Activated naive CD4-positive, alpha-beta T cell treated with anti-CD3 and anti-CD28 coated beads, Interleukin-2, amount 10 ng/mL, durations not matched to agents 7 days and 5 days (primary cell): Measurements from ENCODE around the gene SLC23A2.

Source experiments
- CTCF ChIA-PET: fragments of 350-600 bp; sonication (Branson Sonifier 250); formaldehyde crosslinking; loops from one replicate; lab custom pipeline; 2021; ENCODE audit warnings: antibody characterized with exemption; lab: Charles Lee
- DNase-seq: peaks from one replicate; pipeline ENCODE4 v3.0.0-alpha.2; 2020
- H3K27ac Mint-ChIP-seq: one replicate; pipeline ENCODE4 v1.8.0; 2021; ENCODE audit warnings: mild to moderate bottlenecking, moderate library complexity, mixed read lengths
- H3K27me3 Mint-ChIP-seq: one replicate; pipeline ENCODE4 v1.8.0; 2021; ENCODE audit warnings: mild to moderate bottlenecking, mixed read lengths
- H3K36me3 Mint-ChIP-seq: one replicate; pipeline ENCODE4 v1.8.0; 2021; ENCODE audit warnings: mixed read lengths
- H3K4me1 Mint-ChIP-seq: one replicate; pipeline ENCODE4 v1.8.0; 2021; ENCODE audit warnings: mixed read lengths
- H3K4me3 Mint-ChIP-seq: one replicate; pipeline ENCODE4 v1.8.0; 2021; ENCODE audit warnings: mild to moderate bottlenecking, moderate library complexity, mixed read lengths
- H3K9me3 Mint-ChIP-seq: one replicate; pipeline ENCODE4 v1.8.0; 2021; ENCODE audit warnings: mixed read lengths

Gene SLC23A2

DNA sequence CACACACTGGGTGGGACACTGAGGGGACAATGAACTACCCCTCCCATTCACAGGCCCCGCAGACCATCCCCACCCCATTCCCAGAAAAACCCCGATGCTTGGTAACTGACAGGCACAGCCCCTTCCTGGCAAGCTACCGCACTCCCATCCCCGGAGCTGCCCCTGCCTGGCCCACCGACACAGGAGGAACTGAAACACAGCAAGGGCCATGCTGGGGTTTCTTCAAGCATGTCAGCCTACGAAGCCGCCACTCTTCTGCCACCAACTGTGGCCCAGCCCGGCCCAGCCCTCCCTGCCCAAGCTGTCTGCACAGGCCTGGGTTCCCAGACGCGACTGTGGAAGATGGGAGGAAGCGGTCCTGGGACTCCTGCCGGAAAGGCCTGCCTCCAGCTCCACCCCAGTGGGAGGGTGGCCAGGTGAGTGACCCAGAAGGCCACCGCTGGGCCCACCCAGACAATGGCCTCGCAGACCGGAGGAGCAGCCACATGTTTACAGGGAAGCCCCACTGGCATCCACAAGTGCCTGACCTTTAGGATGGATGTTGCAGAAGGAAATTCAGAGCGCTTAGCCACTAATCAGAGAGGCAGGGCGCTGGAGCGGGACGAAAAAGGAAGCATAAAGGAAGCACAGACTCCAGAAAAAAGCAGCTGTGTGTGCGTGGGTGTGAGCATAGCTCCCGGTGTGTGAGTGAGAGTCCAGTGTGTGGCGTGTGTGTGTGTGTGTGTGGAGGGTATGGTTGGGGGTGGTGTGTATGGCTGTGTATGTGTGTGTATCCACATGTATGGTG lies 188.0 kb downstream of the SLC23A2 start:
- Mint-ChIP-seq H3K4me3 (peak overlapping the region; percentile 91), H3K27ac (peak overlapping the region; percentile 98), H3K4me1 (peaks cover 81% of the 10 kb centered on the region), H3K36me3 (peaks cover 67% of the 10 kb centered on the region), H3K9me3 (no peaks in the 10 kb centered on the region), H3K27me3 (no peaks in the 10 kb centered on the region)
- DNase-seq = peak; percentile 45
- CTCF ChIA-PET = interaction anchor here (1.2 kb wide), 1 partner anchor 160 kb away, joined by 3 read pairs; no protein-coding TSS in a partner anchor

DNA sequence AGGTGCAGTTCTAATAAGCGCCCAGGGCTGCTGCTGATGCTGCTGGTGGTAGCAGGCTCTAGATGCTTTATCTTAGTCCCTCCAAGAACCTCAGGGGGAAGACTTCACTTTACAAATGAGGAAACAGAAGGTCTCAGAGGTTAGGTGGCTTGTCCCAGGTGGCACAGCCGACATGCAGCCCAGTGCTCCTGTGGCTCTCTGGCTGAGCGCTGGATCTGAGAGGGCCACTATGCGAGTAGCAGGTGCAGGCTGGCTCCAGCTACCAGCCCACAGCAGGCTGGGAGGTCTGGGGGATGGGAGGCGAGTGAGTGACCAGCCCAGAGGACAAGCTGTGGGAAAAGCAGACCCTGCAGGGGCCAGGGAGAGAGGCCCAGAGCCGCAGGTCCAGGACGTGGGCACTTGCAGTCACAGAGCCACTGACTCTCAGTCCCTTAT lies 188.7 kb downstream of the SLC23A2 start:
- Mint-ChIP-seq H3K36me3 (peaks cover 71% of the 10 kb centered on the region), H3K4me3 (peak overlapping the region; percentile 91), H3K9me3 (no peaks in the 10 kb centered on the region), H3K27ac (peak overlapping the region; percentile 98), H3K4me1 (peaks cover 86% of the 10 kb centered on the region), H3K27me3 (no peaks in the 10 kb centered on the region)
- peak; percentile 23 for DNase-seq
- CTCF ChIA-PET = no interaction called here

DNA sequence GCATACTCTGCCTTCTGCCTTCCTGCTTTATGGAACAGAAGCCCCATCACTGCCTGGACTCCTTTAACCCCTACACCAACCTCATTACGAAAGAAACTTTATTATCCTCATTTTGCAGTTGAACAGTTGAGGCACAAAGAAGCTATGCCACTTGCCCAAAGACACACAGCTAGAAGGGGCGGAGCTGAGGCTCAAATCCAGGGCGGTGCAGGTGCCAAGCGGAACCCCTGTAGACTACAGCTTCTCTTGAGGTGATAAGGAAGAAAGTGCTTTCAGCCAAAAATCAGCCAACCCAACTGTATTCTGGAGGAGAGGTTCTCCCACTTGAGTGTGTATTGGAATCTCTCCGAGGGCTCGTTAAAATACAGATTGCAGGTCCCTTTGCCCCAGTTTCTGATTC lies 189.1 kb downstream of the SLC23A2 start:
- H3K9me3 Mint-ChIP-seq = no peaks in the 10 kb centered on the region
- CTCF ChIA-PET = no interaction called here
- peak overlapping the region; percentile 91 for H3K4me3 Mint-ChIP-seq
- peak overlapping the region; percentile 98 for H3K27ac Mint-ChIP-seq
- no peaks in the 10 kb centered on the region for H3K27me3 Mint-ChIP-seq
- DNase-seq = peak; percentile 41
- H3K4me1 Mint-ChIP-seq = peaks cover 82% of the 10 kb centered on the region
- H3K36me3 Mint-ChIP-seq = peaks cover 70% of the 10 kb centered on the region

DNA sequence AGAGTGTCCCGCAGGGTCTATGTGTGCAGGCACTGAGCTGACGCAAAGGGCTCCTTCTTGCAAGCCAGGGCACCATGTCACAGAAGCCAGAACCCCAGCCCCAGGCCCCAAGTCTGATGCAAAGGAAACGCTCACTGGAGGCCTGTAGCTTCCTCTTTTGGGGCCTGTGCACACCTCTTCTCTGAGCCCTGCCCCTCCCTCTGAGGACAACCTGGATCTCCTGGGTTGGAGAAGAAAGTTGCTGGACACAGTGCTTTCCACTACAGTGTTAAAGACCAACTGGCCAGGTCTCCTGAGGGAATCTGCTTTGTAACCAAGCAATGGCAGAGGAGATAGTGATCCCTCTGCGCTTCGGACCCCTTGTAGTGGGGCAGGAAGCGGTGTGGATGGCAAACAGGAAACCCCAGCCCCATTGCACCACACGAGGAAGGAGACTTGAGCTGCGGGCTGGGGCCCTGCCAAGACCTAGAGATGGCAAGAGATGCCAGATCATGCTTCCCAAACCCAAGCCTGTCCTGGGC lies 189.6 kb downstream of the SLC23A2 start:
- CTCF ChIA-PET = no interaction called here
- peak overlapping the region; percentile 98 for H3K27ac Mint-ChIP-seq
- no peaks in the 10 kb centered on the region for H3K9me3 Mint-ChIP-seq
- H3K4me3 Mint-ChIP-seq = peak overlapping the region; percentile 91
- H3K4me1 Mint-ChIP-seq = peaks cover 80% of the 10 kb centered on the region
- no peaks in the 10 kb centered on the region for H3K27me3 Mint-ChIP-seq
- peak; percentile 82 for DNase-seq
- peaks cover 73% of the 10 kb centered on the region for H3K36me3 Mint-ChIP-seq

DNA sequence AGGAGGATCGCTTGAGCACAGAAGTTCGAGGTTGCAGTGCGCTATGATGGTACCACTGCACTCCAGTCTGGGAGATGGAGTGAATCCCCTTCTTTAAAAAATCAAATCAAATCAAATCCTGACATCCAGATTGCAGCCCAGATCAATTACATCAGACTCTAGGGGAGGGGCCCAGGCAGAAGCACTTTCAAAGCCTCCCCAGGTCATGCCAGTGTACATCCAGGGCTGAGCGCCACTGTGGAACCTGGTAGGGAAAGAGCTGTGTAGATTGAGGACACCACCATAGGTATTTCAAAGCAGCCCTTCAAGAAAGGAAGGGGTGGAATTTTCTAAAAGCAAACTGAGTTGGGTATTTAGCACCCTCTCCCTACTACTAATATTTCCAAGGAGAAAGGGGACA lies 190.1 kb downstream of the SLC23A2 start:
- peaks cover 80% of the 10 kb centered on the region for H3K4me1 Mint-ChIP-seq
- H3K27ac Mint-ChIP-seq = peak overlapping the region; percentile 98
- H3K27me3 Mint-ChIP-seq = no peaks in the 10 kb centered on the region
- peak overlapping the region; percentile 91 for H3K4me3 Mint-ChIP-seq
- peaks cover 74% of the 10 kb centered on the region for H3K36me3 Mint-ChIP-seq
- no peak for DNase-seq
- no peaks in the 10 kb centered on the region for H3K9me3 Mint-ChIP-seq
- CTCF ChIA-PET = no interaction called here

DNA sequence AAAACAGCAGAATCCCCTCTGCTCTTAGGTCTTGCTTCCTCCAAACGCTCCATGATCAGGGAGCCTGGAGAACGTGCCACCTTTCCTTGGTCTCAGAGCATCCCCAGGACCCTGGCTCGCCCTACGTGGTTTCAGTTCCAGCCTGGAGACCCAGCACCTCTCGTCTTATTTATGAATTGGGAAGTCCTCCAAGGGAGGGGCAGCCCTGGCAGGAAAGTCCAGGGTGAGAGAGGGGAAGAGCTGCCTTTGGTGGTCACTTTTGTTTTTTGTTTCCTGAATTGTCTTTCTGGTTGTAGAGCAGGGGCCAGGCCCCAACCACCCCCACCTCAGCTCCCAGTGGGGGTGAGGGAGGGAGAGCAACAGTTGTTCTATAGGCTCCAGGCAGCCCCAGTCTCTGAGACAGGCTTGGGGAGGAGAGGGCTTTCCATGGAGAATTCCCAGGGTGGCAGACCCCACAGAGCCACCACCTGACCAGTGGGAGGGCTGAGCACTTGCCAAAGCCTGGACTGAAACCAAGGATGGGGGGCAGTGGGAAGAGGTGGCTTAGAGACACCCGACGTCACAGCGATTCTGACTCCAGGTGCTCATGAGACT lies 190.8 kb downstream of the SLC23A2 start:
- H3K27me3 Mint-ChIP-seq = no peaks in the 10 kb centered on the region
- H3K27ac Mint-ChIP-seq = peak overlapping the region; percentile 98
- CTCF ChIA-PET = no interaction called here
- no peaks in the 10 kb centered on the region for H3K9me3 Mint-ChIP-seq
- no peak for DNase-seq
- H3K4me1 Mint-ChIP-seq = peaks cover 81% of the 10 kb centered on the region
- H3K36me3 Mint-ChIP-seq = peaks cover 75% of the 10 kb centered on the region
- no peak overlapping the region for H3K4me3 Mint-ChIP-seq

DNA sequence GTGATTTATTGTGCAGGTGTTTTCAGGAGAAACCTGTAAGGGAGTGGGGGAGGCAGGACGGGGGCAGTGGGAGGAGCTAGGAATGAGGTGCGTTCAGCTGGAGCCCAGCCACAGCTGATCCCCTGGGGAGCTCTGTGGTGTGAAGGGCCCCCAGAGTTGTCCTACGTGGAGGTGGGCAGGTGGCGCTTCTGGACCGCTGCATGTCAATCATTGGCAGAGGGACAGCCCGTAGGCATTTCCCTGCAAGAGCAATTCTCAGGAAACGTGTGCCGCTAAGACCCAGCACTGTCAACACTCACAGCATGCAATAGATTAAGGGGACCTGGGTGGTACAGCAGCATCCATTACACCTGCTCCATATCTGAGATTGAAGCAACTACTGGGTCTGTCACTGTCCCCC lies 191.6 kb downstream of the SLC23A2 start:
- Mint-ChIP-seq H3K4me1 (peaks cover 78% of the 10 kb centered on the region), H3K27me3 (no peaks in the 10 kb centered on the region), H3K9me3 (no peaks in the 10 kb centered on the region), H3K4me3 (no peak overlapping the region), H3K36me3 (peaks cover 74% of the 10 kb centered on the region), H3K27ac (peak overlapping the region; percentile 98)
- CTCF ChIA-PET = no interaction called here
- no peak for DNase-seq

DNA sequence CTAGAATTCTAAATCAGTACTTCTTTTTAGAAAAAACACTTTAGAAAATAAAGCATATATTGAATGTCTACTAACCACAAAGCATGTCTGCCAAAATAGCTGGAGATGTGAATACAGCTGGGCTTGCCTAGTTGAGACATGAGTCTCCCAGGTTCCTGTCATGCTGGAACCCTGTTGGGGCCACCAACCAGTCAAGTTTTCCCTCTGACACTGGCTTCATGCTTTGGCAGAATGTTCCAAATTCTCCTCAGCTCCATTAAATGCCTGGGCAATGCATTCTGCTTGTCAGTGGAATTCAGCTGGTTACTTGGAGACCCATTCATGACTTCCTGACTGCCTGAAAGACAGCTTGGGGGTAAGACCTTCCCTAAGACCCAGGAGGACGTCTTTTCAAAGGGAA lies 192.4 kb downstream of the SLC23A2 start:
- DNase-seq = no peak
- Mint-ChIP-seq H3K4me3 (no peak overlapping the region), H3K36me3 (peaks cover 69% of the 10 kb centered on the region), H3K27me3 (no peaks in the 10 kb centered on the region), H3K4me1 (peaks cover 72% of the 10 kb centered on the region), H3K9me3 (no peaks in the 10 kb centered on the region), H3K27ac (no peak overlapping the region)
- CTCF ChIA-PET = no interaction called here

DNA sequence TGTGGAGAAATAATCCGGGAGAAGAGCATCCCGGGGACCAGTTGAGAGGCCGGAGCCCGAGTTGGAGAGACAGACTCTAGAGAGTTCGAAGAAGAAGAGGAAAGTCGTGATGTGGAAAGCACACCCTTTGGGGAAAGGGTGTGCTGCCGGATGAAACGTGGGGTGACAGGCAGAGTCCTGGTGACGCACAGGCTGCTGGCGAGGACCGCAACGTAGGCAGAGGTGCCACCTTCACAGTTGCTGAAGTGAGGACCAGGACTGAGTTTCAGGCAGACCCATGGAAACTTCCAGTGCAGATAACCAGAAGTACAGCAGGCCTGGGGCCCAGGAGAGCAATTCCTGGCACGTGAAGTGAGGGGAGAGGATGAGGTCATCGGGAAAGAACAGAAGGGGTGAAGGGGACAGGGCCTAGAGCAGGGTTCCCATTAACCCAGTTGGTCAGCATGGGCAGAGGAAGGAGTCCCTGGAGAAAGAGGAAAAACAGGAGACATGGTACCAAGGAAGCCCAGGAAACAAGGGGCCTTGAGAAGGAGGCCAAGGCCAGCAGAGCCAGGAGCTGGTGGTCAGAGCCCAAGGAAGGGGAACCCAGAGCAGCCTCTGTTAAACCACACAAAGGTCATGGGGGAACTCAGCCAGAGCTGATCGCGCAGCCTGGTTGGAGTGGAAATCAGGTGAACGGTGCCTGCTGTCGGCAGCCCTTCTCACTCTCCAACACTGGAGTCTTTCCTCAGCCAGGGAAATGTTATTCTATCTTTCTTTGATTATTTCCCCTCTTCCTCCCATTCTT lies 195.5 kb downstream of the SLC23A2 start:
- CTCF ChIA-PET = no interaction called here
- Mint-ChIP-seq H3K4me1 (peaks cover 42% of the 10 kb centered on the region), H3K4me3 (no peak overlapping the region), H3K27ac (peak overlapping the region; percentile 62), H3K36me3 (peaks cover 65% of the 10 kb centered on the region), H3K9me3 (no peaks in the 10 kb centered on the region), H3K27me3 (no peaks in the 10 kb centered on the region)
- DNase-seq = no peak

DNA sequence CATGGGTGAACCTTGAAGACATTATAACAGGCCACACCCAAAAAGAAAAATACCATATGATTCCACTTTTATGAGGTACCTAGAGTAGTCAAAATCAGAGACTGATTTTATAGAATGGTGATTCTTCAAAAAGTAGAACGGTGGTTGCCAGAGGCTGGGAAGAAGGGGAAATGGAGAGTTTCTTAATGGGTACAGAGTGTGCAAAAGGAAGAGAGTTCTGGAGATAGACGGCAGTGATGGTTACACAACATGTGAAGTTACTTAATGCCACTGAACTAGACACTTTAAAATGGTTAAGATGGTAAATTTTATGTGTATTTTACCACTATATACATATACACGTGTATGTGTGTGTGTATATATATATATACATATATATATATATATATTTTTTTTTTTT lies 198.8 kb downstream of the SLC23A2 start:
- no peak for DNase-seq
- Mint-ChIP-seq H3K36me3 (peaks cover 69% of the 10 kb centered on the region), H3K27me3 (no peaks in the 10 kb centered on the region), H3K4me3 (no peak overlapping the region), H3K4me1 (peaks cover 15% of the 10 kb centered on the region), H3K9me3 (peaks cover 2% of the 10 kb centered on the region), H3K27ac (no peak overlapping the region)
- CTCF ChIA-PET = no interaction called here
